GM19025 (cell line): ENCODE data around the gene TES.
"Not testable (repeated sequence)": the region's sequence is repeated elsewhere in the genome, so short reads cannot be mapped to it uniquely, and the experiment has no call there.

Experiments
- ATAC-seq: cut with Tn5 transposase; IDR thresholded peaks from one replicate; pipeline ENCODE4 v1.9.1; 2021; ENCODE audit warnings: mild to moderate bottlenecking, low read depth, moderate library complexity; ENCODE audit not compliant: unreplicated experiment

Gene TES

DNA sequence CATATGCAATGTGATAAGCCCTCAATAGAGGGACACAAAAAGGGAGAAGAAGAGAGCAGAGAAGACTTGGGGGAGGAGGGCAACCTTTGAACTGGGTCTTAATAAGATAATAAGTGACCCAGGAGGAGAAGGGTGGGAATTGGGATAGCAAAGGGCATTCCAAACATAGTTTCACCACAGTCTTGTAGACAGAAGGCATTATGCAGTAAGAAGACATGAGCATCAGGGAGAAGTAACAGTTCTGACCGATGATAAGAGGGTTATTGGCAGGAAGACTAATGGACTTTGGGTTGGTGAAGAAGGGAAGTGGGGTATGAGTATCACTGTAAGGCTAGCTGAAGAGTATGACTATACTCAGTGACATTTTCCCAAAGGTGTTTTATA lies 63.6 kb downstream of the TES start:
- no peak for ATAC-seq

DNA sequence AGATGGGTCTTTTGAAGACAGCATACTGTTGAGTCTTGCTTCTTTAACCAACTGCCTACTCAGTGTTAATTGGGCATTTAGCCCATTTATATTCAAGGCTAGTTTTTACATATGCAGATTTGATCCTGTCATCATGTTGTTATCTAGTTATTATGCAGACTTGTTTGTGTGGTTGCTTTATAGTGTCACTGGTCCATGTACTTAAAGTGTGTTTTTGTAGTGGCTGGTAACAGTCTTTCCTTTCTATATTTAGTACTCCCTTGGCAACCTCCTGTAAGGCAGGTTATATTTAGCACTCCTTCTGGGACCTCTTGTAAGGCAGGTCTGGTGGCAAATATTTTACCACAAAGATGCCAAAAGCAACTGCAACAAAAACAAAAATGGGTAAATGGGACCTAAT lies 66.7 kb downstream of the TES start:
- ATAC-seq, result no peak

DNA sequence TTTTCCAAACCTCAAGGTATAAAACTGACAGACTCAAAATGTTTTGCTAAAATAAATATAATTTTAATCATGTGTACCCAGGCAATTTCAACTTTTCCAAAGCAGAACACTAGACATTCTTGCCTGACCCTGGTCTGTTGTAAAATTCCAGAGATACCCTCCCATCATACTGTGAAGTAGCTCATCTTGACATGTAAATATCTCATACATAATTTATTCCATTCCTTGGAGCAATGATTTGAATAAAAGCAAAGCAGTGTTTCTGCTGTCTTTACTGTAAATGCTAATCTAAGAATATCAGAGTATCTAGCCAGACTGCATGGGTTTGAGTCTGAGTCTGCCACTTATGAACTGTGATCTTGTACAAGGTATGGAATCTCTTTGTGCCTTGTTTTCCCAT lies 68.9 kb downstream of the TES start:
- ATAC-seq, result no peak

DNA sequence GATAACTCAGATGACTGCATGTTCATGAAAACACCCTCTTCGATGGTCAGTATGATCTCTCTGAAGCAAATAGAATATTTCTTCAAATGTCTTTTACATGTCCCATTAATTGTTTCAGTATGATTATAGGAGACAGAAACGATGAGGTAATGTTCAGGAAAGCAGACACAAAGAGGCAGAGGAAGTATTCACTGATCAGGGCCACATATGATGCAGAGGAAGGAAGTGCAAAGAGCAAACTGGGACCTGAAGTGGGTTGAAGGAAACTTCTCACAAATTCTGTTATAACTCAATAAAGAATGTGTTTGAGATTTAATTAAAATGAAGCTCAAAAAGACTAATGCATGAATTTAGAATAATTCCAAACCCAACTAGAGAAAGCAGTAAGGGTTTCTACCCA lies 70.5 kb downstream of the TES start:
- no peak for ATAC-seq

DNA sequence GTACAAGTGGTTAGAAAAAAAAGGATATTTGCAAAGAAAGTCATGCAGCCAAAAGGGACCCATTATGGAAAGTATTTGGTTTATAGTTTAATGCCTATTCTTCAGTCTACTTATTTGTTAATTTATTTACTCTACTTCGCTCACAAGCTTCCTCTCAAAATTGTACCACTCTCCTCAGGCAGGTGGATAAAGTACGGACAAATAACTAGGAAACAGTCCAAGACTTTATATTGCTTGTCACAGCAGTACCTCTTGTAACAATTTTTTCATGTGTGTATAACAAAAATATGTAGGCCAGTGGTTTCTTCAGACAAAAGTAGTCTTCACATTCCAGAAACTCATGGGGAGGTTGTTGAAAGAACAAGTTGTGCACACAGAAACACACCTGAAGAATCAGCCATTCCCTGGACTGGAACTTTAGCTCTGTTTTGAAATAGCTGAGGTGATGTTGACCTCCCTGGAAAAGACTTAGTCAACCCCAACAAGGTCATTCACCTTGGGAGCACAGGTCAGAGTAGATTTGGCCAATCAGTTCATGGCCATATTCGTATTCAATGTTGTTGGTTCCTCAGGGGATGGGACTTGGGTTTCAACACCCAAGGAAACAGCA lies 73.4 kb downstream of the TES start:
- ATAC-seq, result no peak

DNA sequence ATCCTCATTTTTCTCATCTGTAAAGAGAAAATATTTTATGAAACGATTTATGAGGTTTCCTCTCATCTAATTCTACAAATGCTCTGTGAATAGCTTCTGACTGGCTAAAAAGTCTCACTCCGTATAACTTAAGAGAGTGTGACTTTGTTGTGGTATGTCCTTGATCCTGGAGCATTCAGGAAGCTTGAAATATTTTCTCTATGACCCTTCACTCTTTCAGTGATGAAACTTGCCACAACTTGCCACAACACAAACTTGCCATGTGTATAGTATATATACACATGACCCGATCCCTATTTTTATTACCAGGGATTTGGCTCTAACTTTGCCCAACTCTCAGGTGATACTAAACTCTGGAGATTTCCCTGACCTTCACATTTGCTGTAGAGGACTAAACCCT lies 74.1 kb downstream of the TES start:
- no peak for ATAC-seq

DNA sequence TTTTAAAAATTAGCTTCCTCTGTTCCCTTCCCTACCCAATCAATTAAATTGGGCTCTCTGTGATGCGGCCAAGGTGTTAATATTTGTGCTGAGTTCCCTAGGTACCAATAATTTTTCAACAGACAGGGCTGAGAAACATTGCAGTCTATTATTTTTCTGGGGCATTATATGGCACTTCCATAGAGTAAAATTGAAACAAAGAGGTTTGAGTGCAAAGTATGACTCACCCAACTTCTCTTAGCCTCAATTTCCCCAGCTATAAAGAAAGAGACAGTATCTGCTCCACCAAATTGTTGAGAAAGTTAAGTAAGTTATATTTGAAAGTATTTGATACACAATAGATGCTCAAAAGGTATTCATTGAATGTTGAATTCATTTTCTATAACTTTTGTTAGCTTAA lies 74.9 kb downstream of the TES start:
- no peak for ATAC-seq

DNA sequence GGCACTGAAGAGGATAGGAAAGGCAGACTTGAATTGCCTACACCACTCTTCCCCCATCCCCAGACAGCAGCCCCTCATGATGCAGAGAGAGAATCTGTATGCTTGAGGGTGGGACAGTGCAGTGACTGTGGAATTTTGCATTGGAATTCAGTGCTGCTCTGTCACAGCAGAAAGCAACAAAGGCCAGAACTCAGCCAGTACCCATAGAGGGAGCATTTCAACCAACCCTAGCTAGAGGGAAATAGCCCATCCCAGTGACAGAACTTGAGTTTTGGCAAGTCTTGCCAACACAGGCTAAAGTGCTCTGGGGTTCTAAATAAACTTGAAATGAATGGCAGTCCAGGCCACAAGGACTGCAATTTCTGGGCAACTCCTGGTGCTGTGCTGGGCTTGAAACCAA lies 80.4 kb downstream of the TES start:
- no peak for ATAC-seq

DNA sequence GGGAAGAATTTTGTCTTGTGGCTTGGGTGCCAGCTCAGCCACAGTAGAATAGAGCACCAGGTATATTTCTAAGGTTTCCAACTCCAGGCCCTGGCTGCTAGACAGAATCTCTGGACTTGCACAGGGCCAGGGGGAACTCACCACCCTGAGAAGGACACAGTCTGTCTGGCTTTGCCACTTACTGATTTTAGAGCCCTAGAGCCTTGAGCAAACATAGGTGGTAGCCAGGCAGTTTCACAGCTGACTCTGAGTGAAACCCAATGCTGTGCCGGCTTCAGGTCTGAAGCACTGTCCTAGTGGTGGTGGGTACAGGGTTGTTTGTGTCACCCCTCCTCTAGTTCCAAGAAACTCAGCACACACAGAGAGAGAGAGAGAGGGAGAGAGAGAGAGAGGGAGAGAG lies 81.6 kb downstream of the TES start:
- no peak for ATAC-seq

DNA sequence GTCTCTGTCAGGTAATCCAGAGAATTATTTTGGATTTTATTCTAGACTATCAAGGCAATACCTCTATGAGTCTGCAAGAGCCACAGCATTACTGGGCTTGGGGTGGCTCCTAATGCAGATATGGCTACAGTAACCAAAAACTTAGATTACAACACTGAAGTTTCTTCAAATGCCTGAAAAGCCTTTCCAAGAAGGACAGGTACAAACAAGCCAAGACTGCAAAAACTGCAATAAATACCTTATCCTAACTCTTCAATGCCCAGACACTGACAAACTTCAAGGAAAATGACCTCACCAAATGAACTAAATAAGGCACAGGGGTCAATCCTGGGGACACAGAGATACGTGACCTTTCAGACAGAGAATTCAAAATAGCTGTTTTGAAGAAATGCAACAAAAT lies 82.0 kb downstream of the TES start:
- no peak for ATAC-seq

DNA sequence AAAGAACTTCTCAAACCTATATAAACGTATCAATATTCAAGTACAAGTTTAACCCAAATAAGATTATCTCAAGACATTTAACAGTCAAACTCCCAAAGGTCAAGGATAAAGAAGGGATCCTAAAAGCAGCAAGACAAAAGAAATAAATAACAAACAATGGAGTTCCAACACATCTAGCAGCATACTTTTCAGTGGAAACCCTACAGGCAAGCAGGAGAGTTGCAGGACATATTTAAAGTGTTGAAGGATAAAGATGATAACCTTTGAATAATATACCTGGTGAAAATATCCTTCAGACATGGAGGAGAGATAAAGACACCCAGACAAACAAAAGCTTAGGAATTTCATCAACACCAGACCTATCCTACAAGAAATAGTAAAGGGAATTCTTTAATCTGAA lies 82.8 kb downstream of the TES start:
- ATAC-seq, result no peak

DNA sequence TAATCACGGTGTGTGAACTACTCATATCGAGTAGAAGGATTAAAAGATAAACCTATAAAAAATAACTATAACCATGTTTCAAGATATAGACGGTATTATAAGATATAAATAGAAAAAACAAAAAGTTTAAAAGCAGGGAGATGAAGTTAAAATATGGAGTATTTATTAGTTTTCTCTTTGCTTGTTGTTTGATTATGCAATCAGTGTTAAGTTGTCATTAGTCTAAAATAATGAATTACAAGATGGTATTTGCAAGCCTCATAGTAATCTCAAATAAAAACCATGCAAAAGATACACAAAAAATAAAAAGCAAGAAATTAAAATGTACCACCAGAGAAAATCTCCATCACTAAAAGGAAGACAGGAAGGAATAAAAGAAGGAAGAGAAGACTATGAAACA lies 83.3 kb downstream of the TES start:
- ATAC-seq, result no peak

DNA sequence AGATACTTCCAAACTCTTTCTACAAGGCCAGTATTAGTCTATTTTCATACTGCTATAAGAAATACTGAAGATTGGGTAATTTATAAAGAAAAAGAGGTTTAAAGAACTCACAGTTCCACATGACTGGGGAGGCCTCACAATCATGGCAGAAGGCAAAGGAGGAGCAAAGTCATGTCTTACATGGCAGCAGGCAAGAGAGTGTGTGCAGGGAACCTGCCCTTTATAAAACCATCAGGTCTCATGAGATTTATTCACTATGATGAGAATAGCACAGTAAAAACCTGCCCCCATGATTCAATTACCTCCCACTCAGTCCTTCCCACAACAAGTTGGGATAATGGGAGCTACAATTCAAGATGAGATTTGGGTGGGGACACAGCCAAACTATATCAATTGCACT lies 85.6 kb downstream of the TES start:
- ATAC-seq, result not testable (repeated sequence)

DNA sequence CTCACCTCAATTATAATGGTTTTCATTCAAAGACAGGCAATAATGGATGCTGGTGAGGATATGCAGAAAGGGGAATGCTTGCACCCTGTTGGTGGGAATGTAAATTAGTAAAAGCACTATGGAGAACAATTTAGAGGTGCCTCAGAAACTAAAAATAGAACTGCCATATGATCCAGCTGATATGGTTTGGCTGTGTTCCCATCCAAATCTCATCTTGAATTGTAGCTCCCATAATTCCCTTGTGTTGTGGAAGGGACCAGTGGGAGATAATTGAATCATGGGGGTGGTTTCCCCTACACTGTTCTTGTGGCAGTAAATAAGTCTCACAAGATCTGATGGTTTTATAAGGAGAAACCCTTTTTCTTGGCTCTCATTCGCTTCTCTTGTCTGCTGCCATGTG lies 87.7 kb downstream of the TES start:
- no peak for ATAC-seq

DNA sequence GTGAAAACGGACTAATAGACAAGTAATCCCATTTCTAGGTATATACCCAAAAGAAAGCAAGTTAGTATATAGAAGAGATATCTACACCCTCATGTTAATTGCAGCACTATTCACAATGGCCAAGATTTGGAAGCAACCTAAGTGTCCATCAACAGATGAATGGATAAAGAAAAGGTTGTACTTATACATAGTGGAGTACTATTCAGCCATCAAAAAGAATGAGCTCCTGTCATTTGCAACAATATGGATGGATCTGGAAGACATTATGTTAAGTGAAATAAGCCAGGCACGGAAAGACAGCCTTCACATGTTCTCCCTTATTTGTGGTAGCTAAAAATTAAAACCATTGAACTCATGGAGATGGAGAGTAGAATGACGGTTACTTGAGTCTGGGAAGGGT lies 88.2 kb downstream of the TES start:
- ATAC-seq, result no peak

DNA sequence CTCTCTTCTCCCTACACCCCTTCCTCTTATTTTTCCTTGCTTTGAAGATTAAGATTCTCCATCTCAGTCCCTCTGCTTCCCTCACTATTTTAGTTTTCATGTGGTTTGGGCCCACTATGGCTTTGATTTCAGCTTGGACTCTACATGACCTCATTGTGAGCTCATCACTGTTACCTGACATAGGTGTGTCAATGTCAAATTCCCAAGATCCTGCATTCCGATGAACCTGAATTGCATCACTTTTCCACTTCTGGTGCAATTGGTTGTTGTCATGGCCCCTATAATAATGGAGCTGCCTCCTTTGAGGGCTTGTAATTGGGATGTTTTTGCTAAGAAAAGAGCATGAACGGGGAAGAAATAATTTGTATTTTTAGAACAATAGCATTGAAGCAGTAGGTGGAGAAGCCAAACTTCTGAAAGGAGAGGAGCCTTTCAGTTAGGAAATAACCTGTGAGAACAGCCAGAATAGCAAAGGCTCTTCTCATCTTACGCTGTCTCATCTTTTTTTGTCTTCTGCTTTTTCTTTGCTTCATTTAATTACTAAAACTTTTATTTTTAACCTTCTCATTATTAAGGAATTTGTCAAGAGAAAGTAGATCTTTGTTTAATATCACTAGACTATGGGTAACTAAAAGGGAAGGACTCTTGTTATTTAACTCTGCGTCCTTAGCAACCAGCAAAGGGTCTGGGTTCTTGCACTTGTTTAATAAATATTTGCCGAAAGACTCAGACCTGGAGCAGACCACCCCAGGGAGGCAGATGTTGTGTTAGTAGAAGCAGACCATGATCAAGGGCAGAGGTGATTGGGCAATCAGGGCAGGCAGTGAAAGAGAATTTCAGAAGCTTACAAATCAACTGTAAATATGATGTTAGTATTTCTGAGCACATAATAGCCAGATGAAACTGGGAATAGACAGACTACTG lies 95.4 kb downstream of the TES start:
- no peak for ATAC-seq

DNA sequence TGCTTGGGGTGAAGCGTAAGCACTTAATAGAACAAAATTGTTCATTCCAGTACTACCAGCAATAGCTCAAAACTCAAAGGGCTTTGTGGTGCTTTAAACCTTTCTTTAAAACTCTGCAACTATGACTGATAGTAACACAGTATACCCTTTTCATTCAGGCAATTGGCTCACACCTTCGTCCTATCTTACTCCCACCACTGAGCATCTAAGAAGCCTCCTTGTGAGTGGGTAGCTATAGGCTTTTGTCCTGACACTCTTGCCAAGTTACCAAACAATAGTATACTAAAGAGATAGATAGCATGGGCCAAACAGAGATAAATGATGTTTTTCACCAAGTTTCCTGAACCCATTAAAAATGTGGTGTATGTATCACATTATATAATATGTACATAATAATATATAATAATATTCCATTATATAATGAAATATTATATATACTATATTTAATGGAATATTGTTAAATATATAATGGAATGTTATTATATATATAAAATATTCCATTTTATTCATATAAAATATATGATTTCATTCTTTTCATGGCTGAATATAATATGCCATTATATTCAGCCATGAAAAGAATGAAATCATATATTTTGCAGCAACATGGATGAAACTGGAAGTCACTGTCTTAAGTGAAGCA lies 96.2 kb downstream of the TES start:
- ATAC-seq, result no peak

DNA sequence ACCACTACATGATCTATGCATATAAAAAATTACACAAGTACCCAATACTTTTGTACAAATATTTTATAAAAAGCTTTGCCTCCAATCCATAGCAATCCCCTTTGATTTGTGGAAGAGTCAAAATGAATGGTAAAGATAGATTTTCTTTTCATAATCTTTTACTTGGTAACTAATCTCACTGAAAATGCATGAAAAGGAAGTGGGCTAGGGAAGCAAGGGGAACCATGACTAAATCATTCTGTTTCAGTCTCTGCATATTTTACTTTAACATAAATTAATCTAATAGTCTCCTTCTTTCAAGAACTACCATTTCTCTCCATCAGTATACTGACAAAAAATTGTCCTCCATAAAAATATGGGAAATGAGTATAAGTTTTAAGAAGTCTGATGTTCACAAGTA lies 96.9 kb downstream of the TES start:
- ATAC-seq, result no peak
